CD8-positive, alpha-beta memory T cell (primary cell): ENCODE measurements around the gene RASGEF1B. TPM values are rescaled to one million over a fixed set of nuclear protein-coding genes. Genes with fewer than 3 reads are reported as not detected.

Experiments
- CTCF ChIA-PET: fragments of 350-600 bp; sonication (Branson Sonifier 250); formaldehyde crosslinking; loops from one replicate; lab custom pipeline; 2021; ENCODE audit warnings: antibody characterized with exemption; lab: Charles Lee
- POLR2A ChIA-PET: fragments of 350-600 bp; sonication (Branson Sonifier 250); formaldehyde crosslinking; loops from one replicate; lab custom pipeline; 2021; ENCODE audit warnings: antibody characterized with exemption; lab: Charles Lee
- DNase-seq, 5 donors: peaks; one replicate each; pipeline versions ENCODE4 v3.0.0 to v3.0.0-alpha.2; 2020 to 2022; ENCODE audit warnings: mixed read lengths in 1 of 5
- H3K27ac ChIP-seq: one replicate; pipeline ENCODE4 v1.7.0; 2013; ENCODE audit warnings: low read depth, mild to moderate bottlenecking, low read length, moderate library complexity
- H3K27me3 ChIP-seq: 2 replicates; pipeline ENCODE4 v1.7.0; 2013; ENCODE audit warnings: low read length, mild to moderate bottlenecking; ENCODE audit not compliant: insufficient read depth, poor library complexity, severe bottlenecking
- H3K36me3 ChIP-seq: 2 replicates; pipeline ENCODE4 v1.7.0; 2013; ENCODE audit warnings: mild to moderate bottlenecking, low read length, moderate library complexity; ENCODE audit not compliant: insufficient read depth
- H3K4me1 ChIP-seq: 2 replicates; pipeline ENCODE4 v1.7.0; 2013; ENCODE audit warnings: mild to moderate bottlenecking, low read length, moderate library complexity; ENCODE audit not compliant: insufficient read depth
- H3K4me3 ChIP-seq: 2 replicates; pipeline ENCODE4 v1.7.0; 2013; ENCODE audit warnings: mild to moderate bottlenecking, low read length
- H3K9me3 ChIP-seq: 2 replicates; pipeline ENCODE4 v1.7.0; 2013; ENCODE audit warnings: mild to moderate bottlenecking, low read length
- H3K27ac Mint-ChIP-seq, 8 donors: one replicate each; pipeline ENCODE4 v1.8.0; 2020 to 2021; ENCODE audit warnings: mixed read lengths in 8 of 8, mild to moderate bottlenecking in 6 of 8, inconsistent platforms in 3 of 8, moderate library complexity in 3 of 8
- H3K27me3 Mint-ChIP-seq, 2 donors: one replicate each; pipeline ENCODE4 v1.8.0; 2020 to 2021; ENCODE audit warnings: mixed read lengths in 2 of 2, mild to moderate bottlenecking in 1 of 2, moderate library complexity in 1 of 2
- H3K36me3 Mint-ChIP-seq, 3 donors: one replicate each; pipeline ENCODE4 v1.8.0; 2020 to 2021; ENCODE audit warnings: mixed read lengths in 3 of 3, inconsistent platforms in 1 of 3, mild to moderate bottlenecking in 1 of 3
- H3K4me1 Mint-ChIP-seq, 3 donors: one replicate each; pipeline ENCODE4 v1.8.0; 2020 to 2021; ENCODE audit warnings: mixed read lengths in 3 of 3, inconsistent platforms in 1 of 3, mild to moderate bottlenecking in 1 of 3
- H3K4me3 Mint-ChIP-seq, 7 donors: one replicate each; pipeline ENCODE4 v1.8.0; 2020 to 2021; ENCODE audit warnings: mixed read lengths in 7 of 7, mild to moderate bottlenecking in 6 of 7, moderate library complexity in 4 of 7, inconsistent platforms in 2 of 7
- H3K9me3 Mint-ChIP-seq, 5 donors: one replicate each; pipeline ENCODE4 v1.8.0; 2020 to 2022; ENCODE audit warnings: mixed read lengths in 5 of 5, mild to moderate bottlenecking in 3 of 5, moderate library complexity in 2 of 5, inconsistent platforms in 1 of 5
- polyA plus RNA-seq: library from polyadenylated mRNA; unstranded; fragments of 300-500 nt; fragmentation: Illumina TruSeq; gene quantifications from one replicate; pipeline ENCODE4 v1.2.3, GENCODE V29; 2021
- total RNA-seq, 2 experiments: library from RNA; stranded (reverse); gene quantifications; one replicate each; pipeline ENCODE4 v1.2.3, GENCODE V29; 2021

The RASGEF1B gene
- total RNA-seq (1 to 10 TPM; 4.9 to 5.5 TPM), polyA plus RNA-seq (6.1 TPM)

DNA sequence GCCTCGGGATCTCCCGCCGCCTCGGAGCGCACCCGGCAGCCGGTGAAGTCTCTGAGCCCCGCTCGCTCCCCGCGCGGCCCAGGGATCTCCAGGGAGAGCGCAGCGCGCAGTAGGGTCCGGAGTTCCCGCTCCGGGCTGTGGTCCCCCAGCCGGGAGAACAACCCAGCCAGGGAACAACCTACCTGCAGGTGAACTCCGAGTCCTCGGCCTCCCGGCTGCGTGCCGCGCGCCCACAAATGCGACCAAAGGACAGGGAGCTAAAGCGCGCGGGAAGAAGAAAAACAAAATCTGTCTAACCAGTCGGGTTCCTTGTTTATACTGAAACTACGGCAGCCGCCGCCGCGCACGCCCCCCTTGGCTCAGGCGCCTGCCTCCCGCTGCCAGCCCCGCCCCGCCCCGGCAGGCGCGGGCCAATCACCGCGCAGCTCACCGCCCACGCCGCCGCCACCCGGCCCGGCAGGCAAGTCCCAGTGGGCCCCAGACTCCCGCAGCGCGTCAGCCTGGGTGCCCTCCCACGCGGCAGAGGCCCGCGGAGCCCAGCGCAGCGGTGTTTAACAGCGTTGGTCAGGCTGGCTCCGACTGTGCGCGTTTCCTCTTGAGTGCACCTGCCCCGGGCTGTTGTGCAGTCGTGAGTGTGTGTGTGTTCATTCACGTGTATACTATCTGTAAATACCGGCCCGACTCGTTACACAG is at the start of gene RASGEF1B:
RASGEF1B (minus strand) TSS at position 320 of the 693 bp plus-strand sequence. CDS start 12,399 bp downstream, outside the sequence.
- H3K9me3 Mint-ChIP-seq = no peaks in the 10 kb centered on the region
- H3K27ac ChIP-seq = peak within 1 kb of the TSS; percentile 92
- CTCF ChIA-PET = interaction anchor here (0.9 to 12.1 kb wide), 25 partner anchors 9 to 958 kb away, joined by 3 to 143 read pairs (median 3); no protein-coding TSS in a partner anchor

DNA sequence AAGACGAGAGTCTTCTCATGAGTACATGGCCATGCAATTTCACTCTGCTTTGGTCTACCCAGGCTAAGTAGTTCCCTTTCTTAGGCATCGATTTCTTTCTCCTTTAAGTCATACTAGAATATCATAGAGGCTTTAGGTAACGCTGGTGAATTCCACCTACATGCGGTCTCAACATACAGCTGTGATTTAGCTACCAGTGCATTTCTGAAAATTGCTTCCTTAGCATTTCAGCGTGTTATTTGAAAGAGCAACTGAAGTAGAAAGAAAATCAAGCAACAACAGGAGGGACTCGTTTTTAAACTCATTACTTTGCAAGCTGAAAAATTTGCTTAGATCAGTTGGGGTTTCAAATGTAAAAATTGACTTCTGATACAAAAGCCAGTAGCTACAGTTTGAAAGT is 48.1 kb upstream of the RASGEF1B start:
- POLR2A ChIA-PET = no interaction called here
- Mint-ChIP-seq H3K27ac (no peak overlapping the region), H3K36me3 (no peaks in the 10 kb centered on the region), H3K4me1 (no peaks in the 10 kb centered on the region), H3K4me3 (no peak overlapping the region), H3K27me3 (peaks cover 0 to 3% of the 10 kb centered on the region in 2 donors), H3K9me3 (no peaks in the 10 kb centered on the region)
- Histone ChIP-seq H3K9me3 (no peaks in the 10 kb centered on the region), H3K4me1 (no peaks in the 10 kb centered on the region), H3K36me3 (no peaks in the 10 kb centered on the region), H3K4me3 (no peak overlapping the region), H3K27me3 (no peaks in the 10 kb centered on the region), H3K27ac (no peak overlapping the region)
- CTCF ChIA-PET = interaction anchor here (1.1 kb wide), 1 partner anchor 10 kb away, joined by 4 read pairs; no protein-coding TSS in a partner anchor
- no peak for DNase-seq

More for the DNA sequence above, at the start of gene RASGEF1B:
- DNase-seq = peak; percentile 90 to 98 (median 96)
- Histone ChIP-seq H3K9me3 (no peaks in the 10 kb centered on the region), H3K4me3 (peak within 1 kb of the TSS; percentile 92), H3K36me3 (no peaks in the 10 kb centered on the region), H3K27me3 (no peaks in the 10 kb centered on the region), H3K4me1 (peaks cover 24% of the 10 kb centered on the region)
- H3K4me1 Mint-ChIP-seq = peaks cover 34 to 46% (median 39%) of the 10 kb centered on the region in 3 donors
- H3K27me3 Mint-ChIP-seq = no peaks in the 10 kb centered on the region
- peaks cover 0 to 11% (median 0%) of the 10 kb centered on the region in 3 donors for H3K36me3 Mint-ChIP-seq
- POLR2A ChIA-PET = interaction anchor here (0.8 to 4.0 kb wide), 8 partner anchors 14 to 958 kb away, joined by 3 to 37 read pairs (median 5); no protein-coding TSS in a partner anchor
- H3K27ac Mint-ChIP-seq = peak within 1 kb of the TSS; percentile 92 to 99 (median 98)
- peak within 1 kb of the TSS; percentile 90 to 97 (median 93) for H3K4me3 Mint-ChIP-seq

DNA sequence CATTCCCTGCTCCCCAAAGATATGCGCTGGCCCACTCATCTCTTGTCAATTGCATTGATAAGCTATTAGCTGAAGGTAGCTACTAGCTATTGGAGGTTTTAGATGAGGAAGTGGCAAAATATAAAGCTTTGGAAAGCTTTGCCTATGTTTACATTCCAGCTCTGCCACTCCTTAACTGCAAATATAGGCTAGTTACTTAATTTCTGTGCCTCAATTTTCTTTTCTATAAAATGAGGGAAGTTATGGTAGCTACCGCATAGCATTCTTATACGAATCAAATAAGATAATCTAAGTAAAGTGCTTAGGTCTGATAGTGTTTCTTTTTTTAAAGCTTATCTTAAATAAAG is 47.7 kb upstream of the RASGEF1B start:
- Mint-ChIP-seq H3K4me1 (no peaks in the 10 kb centered on the region), H3K27me3 (peaks cover 0 to 3% of the 10 kb centered on the region in 2 donors), H3K9me3 (no peaks in the 10 kb centered on the region), H3K4me3 (no peak overlapping the region), H3K36me3 (no peaks in the 10 kb centered on the region), H3K27ac (no peak overlapping the region)
- no peak overlapping the region for H3K27ac ChIP-seq
- DNase-seq = no peak
- H3K4me1 ChIP-seq = no peaks in the 10 kb centered on the region
- H3K27me3 ChIP-seq = no peaks in the 10 kb centered on the region
- H3K4me3 ChIP-seq = no peak overlapping the region
- ChIA-PET CTCF (interaction anchor here (1.1 kb wide), 1 partner anchor 10 kb away, joined by 4 read pairs; no protein-coding TSS in a partner anchor), POLR2A (no interaction called here)
- no peaks in the 10 kb centered on the region for H3K9me3 ChIP-seq
- no peaks in the 10 kb centered on the region for H3K36me3 ChIP-seq

DNA sequence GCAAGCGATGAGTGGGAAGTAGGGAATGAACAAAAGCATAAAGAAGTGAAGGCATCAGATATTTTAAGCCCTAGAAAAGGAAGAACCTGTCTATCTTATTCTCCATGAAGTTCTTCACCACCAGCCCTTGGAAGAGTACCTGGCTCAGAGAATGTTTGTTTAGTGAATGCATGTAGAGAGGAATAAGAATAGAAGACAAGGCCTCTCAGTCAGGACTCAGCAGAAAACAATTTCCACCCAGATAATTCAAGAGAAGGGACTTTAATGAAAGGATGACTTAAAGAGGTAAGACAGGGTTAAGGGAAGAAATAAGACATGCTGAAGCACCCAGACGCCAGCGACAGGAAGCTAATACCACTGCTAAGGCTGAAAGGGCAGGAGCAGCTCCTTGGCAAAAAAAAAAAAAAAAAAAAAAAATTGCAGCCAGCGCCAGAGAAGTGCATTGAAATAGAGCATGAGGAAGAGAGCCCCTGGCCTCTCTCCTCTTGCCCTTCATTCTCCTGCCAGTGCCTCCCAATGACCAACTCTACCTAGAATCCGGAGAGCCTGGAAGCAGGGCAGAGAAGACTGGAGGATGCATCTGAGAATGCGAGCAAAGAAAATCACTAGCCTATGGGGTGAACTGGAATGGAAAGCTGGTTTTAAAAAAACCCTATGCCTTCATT is 47.2 kb upstream of the RASGEF1B start:
- Histone ChIP-seq H3K4me3 (no peak overlapping the region), H3K27me3 (no peaks in the 10 kb centered on the region), H3K27ac (no peak overlapping the region), H3K4me1 (no peaks in the 10 kb centered on the region), H3K9me3 (no peaks in the 10 kb centered on the region), H3K36me3 (no peaks in the 10 kb centered on the region)
- H3K27ac Mint-ChIP-seq = peak overlapping the region in 1 of 8 donors; percentile 35
- peaks cover 0 to 3% of the 10 kb centered on the region in 2 donors for H3K27me3 Mint-ChIP-seq
- no peaks in the 10 kb centered on the region for H3K36me3 Mint-ChIP-seq
- no peaks in the 10 kb centered on the region for H3K4me1 Mint-ChIP-seq
- CTCF ChIA-PET = no interaction called here
- no peak overlapping the region for H3K4me3 Mint-ChIP-seq
- no peaks in the 10 kb centered on the region for H3K9me3 Mint-ChIP-seq
- POLR2A ChIA-PET = no interaction called here
- no peak for DNase-seq

DNA sequence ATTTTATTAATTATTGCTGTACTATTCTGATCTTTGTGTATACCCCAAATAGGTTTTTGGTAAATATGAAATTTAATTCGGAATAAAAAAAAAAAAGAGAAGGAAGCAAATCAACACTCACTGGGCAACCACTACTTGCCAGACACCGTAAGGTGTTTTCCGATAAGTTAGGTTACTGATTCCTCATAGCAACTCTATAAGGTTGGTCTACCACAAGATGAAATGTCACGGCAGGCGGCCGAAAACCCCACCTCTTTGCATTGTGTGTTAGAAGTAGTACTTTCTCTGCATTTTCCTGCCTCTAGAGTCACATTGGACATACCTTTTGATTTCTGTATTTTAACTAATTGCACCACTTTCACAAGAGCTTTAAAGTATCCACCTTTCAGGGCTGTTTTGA is 44.5 kb upstream of the RASGEF1B start:
- H3K27me3 Mint-ChIP-seq = peaks cover 0 to 3% of the 10 kb centered on the region in 2 donors
- H3K27ac Mint-ChIP-seq = no peak overlapping the region
- Histone ChIP-seq H3K4me1 (no peaks in the 10 kb centered on the region), H3K4me3 (no peak overlapping the region), H3K9me3 (no peaks in the 10 kb centered on the region), H3K27ac (no peak overlapping the region), H3K36me3 (no peaks in the 10 kb centered on the region), H3K27me3 (no peaks in the 10 kb centered on the region)
- no peaks in the 10 kb centered on the region for H3K36me3 Mint-ChIP-seq
- CTCF ChIA-PET = interaction anchor here (1.0 kb wide), 2 partner anchors 8 to 46 kb away, joined by 3 read pairs; no protein-coding TSS in a partner anchor
- no peaks in the 10 kb centered on the region for H3K9me3 Mint-ChIP-seq
- DNase-seq = no peak
- POLR2A ChIA-PET = no interaction called here
- H3K4me3 Mint-ChIP-seq = no peak overlapping the region
- peaks cover 0 to 8% (median 5%) of the 10 kb centered on the region in 3 donors for H3K4me1 Mint-ChIP-seq

DNA sequence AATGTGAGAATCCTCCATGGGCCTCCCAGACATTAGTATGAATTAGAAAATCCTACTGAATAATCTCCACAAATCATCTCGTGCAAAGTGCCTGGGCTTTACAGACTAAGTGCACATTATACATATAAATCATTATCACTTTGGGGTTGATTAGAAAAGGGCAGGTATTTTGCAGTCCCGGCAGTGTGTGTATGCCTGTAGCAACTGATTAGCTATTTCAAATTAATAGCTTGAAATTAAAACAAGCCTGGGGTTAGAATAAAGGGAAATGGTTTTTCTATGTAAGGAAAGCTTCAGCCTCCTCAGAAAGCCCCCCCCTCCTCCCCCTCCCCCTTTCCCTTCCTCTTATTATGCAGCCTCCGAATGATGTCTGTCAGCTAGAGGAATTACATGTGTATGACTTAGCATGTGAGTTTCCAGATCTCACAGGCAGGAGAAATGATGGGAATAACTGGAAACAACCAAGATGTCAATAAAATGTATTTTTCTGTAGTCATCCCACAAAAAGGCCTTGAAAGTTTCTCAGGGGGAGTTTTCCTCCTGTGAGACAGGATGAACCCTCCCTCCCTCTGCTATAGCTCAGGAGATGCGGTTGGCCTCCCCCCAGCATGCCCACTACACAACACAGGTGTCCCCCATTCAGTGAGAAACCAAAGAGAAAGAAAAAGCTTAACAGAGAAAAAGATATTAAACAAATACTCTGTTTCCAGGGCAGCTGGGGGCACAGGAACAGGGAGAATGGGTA is 41.2 kb upstream of the RASGEF1B start:
- CTCF ChIA-PET = no interaction called here
- peak overlapping the region in 1 of 8 donors; percentile 14 for H3K27ac Mint-ChIP-seq
- no peaks in the 10 kb centered on the region for H3K27me3 ChIP-seq
- H3K27me3 Mint-ChIP-seq = peaks cover 0 to 3% of the 10 kb centered on the region in 2 donors
- no peak overlapping the region for H3K4me3 Mint-ChIP-seq
- no peak overlapping the region for H3K4me3 ChIP-seq
- H3K36me3 Mint-ChIP-seq = peaks cover 0 to 1% (median 0%) of the 10 kb centered on the region in 3 donors
- no peaks in the 10 kb centered on the region for H3K9me3 Mint-ChIP-seq
- H3K36me3 ChIP-seq = no peaks in the 10 kb centered on the region
- DNase-seq = no peak
- POLR2A ChIA-PET = no interaction called here
- H3K4me1 ChIP-seq = no peaks in the 10 kb centered on the region
- peaks cover 1 to 11% (median 5%) of the 10 kb centered on the region in 3 donors for H3K4me1 Mint-ChIP-seq
- no peaks in the 10 kb centered on the region for H3K9me3 ChIP-seq
- H3K27ac ChIP-seq = no peak overlapping the region

DNA sequence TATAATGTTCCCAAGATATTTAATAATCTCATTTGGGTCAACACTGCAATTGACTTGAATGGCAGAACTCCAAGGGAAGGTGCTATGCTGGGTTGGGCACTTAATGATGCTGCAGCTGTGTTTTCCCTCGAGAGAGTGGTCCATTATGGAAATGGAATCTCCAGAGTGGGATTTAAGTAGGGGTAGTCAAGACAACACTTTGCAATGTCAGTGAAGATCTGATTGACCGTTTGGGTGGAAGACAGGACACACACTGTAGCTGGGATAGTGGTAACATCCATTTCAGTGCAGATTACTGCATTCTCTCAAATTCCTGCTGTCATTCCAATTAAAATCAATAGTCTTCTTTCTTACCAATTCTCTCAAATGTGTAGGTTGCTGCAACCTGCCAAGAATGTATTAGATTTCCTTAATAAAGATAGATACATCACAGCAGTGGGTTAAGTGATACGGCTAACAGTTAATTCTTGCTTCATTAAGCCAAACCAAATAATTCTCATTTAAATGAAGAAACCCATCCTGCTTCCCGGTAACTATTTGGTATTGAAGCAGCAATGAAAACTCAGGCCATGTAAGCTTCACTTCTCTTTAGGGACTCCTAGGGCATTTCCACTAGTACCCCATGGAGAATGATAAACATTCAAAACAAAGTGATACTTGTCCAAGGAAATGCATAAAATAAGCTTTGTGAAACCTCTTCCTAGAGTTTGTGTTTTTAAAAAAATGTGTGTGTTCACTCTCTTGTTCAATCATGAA is 40.5 kb upstream of the RASGEF1B start:
- Histone ChIP-seq H3K27ac (no peak overlapping the region), H3K4me1 (no peaks in the 10 kb centered on the region), H3K27me3 (no peaks in the 10 kb centered on the region), H3K36me3 (no peaks in the 10 kb centered on the region), H3K9me3 (no peaks in the 10 kb centered on the region), H3K4me3 (no peak overlapping the region)
- POLR2A ChIA-PET = no interaction called here
- H3K9me3 Mint-ChIP-seq = no peaks in the 10 kb centered on the region
- no peak for DNase-seq
- peaks cover 0 to 1% (median 0%) of the 10 kb centered on the region in 3 donors for H3K36me3 Mint-ChIP-seq
- no peak overlapping the region for H3K4me3 Mint-ChIP-seq
- peaks cover 1 to 11% (median 5%) of the 10 kb centered on the region in 3 donors for H3K4me1 Mint-ChIP-seq
- no peak overlapping the region for H3K27ac Mint-ChIP-seq
- H3K27me3 Mint-ChIP-seq = peaks cover 0 to 3% of the 10 kb centered on the region in 2 donors
- CTCF ChIA-PET = no interaction called here
